NCI-H128 (cell line): ENCODE data around the gene MPP3.

Experiments used
- DNase-seq: peaks from one replicate; lab custom pipeline; 2025; ENCODE audit not compliant: unreplicated experiment; lab: John Stamatoyannopoulos, UW

The MPP3 gene

GRCh38 chr17:43774304-43775250 lies 58.4 kb downstream of the MPP3 start:
- no peak for DNase-seq

GRCh38 chr17:43772877-43773648 lies 59.9 kb downstream of the MPP3 start:
- DNase-seq, result no peak

DNA sequence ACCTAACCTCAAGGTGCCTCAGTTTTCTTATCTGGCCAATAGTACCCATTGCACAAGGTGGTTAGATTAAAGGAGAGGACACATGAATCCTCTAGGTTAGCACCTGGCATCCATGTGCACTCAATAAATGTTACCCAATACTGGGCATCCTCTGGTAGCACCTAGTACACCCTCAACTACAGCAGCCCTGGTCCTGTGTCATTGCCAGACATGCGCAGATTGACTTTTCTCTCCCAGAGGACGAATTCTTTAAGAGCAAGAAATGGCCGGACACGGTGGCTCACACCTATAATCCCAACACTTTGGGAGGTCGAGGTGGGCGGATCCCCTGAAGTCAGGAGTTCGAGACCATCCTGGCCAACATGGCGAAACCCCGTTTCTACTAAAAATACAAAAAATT lies 61.5 kb downstream of the MPP3 start:
- DNase-seq, result no peak

DNA sequence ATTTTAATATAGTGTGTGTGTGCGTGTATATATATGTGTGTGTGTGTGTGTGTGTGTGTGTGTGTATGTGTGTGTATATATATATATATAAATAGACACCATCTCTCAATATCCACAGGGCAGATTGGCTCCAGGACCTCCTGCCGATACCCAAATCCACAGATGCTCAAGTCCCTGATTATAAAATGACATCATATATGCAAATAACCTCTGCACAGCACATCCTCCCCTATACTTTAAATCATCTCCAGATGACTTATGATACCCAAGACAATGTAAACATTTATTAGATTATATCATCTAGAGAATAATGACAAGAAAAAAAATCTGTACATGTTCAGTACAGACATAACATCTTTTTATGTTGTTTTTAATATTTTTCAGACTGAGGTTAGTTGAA lies 62.0 kb downstream of the MPP3 start:
- no peak for DNase-seq

GRCh38 chr17:43769859-43770258 lies 63.1 kb downstream of the MPP3 start:
- DNase-seq, result no peak

DNA sequence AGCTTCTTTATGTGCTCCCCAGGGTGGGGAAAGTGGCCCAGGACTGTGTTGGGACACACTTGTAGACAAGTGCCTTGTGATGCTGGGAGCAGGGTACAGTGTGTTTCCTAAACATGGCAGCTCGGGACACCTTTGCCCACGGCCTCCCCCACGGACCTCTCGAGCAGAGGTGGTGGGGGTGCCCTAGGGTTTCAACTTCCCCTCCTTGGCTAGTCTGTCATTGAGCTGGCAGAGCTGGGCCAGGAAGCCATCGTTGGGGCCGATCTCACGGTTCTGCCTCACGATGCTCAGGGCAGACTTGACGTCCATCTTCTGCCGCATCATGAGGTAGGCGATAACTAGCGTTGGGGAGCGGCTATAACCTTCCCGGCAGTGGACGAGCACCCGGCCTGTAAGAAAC lies 63.5 kb downstream of the MPP3 start:
- no peak for DNase-seq

DNA sequence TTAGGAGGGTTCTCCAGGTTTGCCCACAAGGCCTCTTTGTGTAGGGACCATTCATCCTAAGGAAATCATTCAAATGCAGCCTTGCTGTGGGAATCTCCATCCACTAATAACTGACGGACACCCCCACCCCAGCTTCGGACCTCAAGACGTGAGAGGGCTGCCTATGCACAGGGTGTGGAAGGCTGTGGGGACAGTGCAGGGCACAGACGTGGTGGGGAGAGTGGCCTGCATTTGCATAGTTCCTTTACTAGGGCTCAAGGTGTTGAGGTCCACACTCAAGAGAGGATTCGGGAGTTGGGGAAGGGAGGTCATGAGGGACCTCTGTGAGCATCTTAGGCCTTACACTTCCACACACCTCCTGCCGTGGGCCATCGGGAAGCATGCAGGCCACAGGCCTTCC lies 64.0 kb downstream of the MPP3 start:
- no peak for DNase-seq

DNA sequence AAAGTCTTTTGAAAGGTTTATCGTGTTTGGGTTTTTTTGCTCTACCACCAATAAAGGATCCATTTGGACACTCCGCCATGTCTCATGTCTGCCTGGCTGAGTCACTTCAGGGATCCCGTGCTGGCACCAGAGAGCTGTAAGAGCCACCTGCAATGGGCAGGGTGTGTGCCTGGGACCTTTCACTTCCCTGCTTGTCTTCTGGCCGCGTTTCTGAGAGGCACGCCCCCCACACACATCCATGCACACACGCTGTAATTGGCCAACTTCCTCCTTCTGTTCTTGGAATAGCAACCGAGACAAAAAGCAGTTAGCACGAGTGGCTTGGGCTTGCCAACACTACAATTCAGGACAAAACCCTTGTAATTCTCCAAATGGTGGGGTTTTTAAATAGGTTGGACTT lies 64.6 kb downstream of the MPP3 start:
- DNase-seq, result no peak

DNA sequence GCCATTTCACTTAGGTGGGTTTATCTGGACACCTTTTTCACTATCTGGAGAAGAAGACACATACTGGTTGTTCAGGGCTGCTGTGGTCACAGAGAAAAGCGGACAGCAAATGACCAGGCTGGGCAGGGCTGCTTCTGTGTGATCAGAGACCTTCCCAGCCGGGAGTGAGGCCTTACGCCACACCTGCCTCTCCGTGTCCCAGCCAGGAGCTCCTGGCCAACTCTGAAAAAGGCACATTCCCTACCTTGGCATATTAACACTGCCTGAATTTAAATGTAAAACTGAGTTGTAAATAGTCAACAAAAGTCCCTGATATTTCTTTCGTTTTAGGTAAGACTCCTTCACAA lies 65.3 kb downstream of the MPP3 start:
- no peak for DNase-seq

GRCh38 chr17:43767053-43767712 lies 65.8 kb downstream of the MPP3 start:
- DNase-seq, result no peak

DNA sequence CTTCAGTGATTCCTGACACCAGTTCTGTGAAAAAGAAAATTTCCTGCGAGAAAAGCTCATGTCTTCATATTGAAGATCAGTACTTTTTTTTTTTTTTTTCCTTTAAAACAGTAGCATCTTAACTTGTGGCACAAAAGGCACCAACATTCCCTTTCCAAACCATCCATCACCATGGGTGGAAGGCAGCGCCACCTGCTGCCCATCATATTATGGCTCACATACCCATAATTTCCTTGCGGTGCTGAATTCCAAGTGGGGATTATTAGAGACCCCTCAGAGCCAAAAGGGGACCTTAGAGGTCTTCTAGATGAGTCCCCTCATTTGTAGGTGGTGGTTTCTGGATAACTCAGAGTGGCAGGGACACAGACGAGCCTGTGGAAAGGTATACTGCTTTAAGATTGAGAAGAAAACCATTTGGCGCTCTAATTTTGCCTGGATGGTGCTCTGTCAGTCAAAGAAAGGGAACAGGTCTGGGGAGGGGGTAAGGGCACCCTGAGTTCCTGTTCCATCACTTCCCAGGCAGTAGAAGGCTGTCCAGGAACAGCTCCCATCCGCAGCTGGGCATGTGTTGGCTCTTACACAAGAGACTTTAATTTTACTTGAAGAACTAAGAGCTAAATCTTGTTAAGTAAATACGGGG lies 66.4 kb downstream of the MPP3 start:
- no peak for DNase-seq

DNA sequence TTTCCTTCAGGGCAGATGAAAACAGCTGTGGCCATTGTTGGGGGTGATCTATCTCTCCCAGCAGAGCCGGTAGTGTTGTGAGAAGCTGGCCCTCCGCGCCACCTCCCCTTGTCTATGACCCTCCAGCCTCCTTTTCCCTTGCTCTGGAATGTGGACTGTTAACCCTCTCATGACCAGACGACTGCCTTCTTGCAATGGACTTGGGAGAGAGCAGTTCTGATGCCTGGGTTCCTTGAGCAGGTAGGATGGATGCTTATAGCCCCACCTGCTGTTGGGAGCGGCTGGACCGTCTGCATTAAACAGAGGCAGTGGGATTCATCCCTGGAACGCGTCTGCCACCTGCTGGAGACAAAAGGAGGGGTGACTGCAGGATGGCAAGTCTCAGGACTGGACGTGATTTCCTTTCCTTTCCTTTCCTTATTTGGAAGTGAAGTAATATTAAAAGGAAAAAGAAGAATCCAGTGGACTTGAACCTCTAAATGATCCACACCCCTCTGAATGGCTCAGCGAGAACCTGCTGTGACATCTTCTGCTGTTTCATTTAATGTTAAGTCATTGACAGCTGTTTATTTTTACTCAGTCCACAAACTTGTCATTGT lies 72.6 kb downstream of the MPP3 start:
- peak; percentile 31 for DNase-seq

DNA sequence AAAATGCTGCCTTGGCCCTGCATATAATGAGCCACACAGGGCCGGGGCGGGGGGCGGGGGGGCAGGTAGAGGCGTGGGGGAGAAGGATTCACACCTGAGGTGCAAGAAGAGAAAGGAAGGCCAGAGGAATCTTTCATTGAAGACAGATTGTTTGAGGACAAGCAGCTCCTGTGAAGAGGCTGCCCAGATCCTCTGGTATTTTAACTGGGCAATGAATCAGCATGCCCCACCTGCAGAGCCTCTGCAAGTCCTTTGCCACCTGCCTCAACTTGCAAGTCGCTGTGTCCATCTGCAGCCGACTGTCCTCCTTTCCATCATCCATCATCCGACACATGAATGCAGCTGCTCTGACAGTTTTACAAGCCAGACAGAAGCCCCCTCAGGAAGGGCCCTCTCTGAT lies 73.1 kb downstream of the MPP3 start:
- DNase-seq, result no peak

DNA sequence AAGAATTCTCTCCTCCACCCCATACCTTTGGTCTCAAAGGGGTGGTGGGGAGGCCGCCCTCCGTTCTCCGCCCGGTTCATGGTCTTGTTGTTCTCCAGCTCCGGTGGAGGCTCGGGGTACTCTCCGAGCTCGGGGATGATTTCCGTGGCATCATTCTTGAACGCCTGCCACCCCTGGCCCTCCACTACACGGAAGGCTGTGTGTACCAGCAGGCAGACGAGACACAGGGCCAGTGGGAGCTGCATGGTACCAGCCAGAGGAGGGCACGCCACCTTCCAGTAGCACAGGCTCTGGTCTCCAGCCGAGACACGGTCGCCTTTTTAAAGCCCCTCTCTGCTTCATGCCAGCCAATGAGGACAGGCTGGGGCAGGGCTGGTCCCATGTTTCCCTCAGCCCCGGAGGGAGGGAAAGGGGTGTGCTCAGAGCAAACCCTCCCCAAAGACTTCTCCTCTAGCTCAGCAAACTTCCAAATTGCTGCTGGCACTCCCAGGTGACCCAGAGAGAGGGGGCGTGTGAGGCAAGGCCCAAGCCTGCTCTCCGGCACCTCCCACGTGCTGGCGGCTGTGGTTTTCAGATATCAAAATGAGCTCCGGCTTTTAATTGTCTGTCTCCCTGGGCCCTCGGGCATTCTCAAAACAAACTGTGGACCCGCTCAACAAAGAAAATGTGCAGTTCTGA lies 74.3 kb downstream of the MPP3 start, which contains the start of gene SOST:
Gene SOST (minus strand): TSS at position 295 of the 678 bp plus-strand sequence. CDS start 50 bp downstream, at position 245.
- no peak for DNase-seq

- no peak for DNase-seq
These were observed 74.9 kb downstream of the MPP3 start for GRCh38 chr17:43758086-43758485.

- no peak for DNase-seq
These were observed 75.7 kb downstream of the MPP3 start for GRCh38 chr17:43757171-43757660.

DNA sequence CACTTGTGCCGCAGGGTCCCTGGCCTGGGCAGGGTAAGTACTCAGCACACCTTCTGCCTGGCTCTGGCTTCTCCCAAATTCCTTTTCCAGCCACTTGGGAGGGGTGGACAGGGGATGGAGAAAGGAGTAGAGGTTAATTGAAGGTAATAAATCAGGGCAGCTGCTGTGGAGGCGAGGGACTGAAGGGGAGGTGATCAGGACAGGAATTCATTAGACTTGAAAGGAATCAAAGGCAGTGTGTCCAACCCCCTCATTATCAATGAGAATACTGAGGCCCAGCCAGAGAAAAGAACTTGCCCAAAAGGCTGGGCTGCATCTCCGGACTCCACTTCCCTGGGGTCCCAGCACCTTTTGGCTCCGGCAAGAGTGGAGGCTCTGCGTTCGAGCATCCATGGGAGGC lies 76.7 kb downstream of the MPP3 start:
- DNase-seq, result no peak

GRCh38 chr17:43755389-43755875 lies 77.5 kb downstream of the MPP3 start:
- DNase-seq, result no peak

- no peak for DNase-seq
These were observed 78.0 kb downstream of the MPP3 start for GRCh38 chr17:43754947-43755346.
